ENCODE results near the gene CYB5R3. TPM values are rescaled to one million over a fixed set of nuclear protein-coding genes. Genes with fewer than 3 reads are reported as not detected.

CYB5R3 gene
- polyA plus RNA-seq, 1 of the 3 experiments (the other 2 are of a cell fraction) = 106 TPM

- no peak overlapping the region for H3K4me3 ChIP-seq (ENCODE audit: low read depth in 2 of 2, low read length in 1 of 2)
- H3K4me2 ChIP-seq = no peak overlapping the region
- H3K9me3 ChIP-seq = no peaks in the 10 kb centered on the region
- POLR2A ChIA-PET = no interaction called here
- no peaks in the 10 kb centered on the region for H3F3A ChIP-seq (replicated peaks; ENCODE audit: insufficient read depth)
- TF ChIP-seq POLR2AphosphoS5 (IDR thresholded peaks at IDR 0.05; ENCODE audit: low read depth, low read length) = no peak
- peaks cover 0 to 6% of the 10 kb centered on the region in 2 experiments for H3K36me3 ChIP-seq (replicated peaks in 1 of 2; ENCODE audit: control insufficient read depth in 1 of 2, insufficient read depth in 2 of 2, low read length in 1 of 2)
- 100% methylated on average over 3 of the region's 9 CpGs for WGBS (ENCODE audit: low lambda C conversion rate)
- H3K9me2 ChIP-seq = no peaks in the 10 kb centered on the region
- CTCF ChIA-PET = no interaction called here
- H2AFZ ChIP-seq (ENCODE audit: low read depth) = no peak overlapping the region
- no peak for DNase-seq
- no peaks in the 10 kb centered on the region for H4K20me1 ChIP-seq (ENCODE audit: insufficient read depth)
- no peaks in the 10 kb centered on the region for H3K4me1 ChIP-seq (ENCODE audit: control insufficient read depth in 1 of 2, insufficient read depth in 2 of 2, low read depth in 1 of 2, low read length in 1 of 2)
- no peaks in the 10 kb centered on the region for H3K27me3 ChIP-seq (ENCODE audit: insufficient read depth)
- H3K27ac ChIP-seq (ENCODE audit: low read depth in 2 of 2, low read length in 1 of 2) = no peak overlapping the region
- H3K79me2 ChIP-seq (ENCODE audit: insufficient read depth) = peaks cover 5% of the 10 kb centered on the region; the same call in 1 of the 2 replicates
- no peak overlapping the region for H3K9ac ChIP-seq
Measured at GRCh38 chr22:42627981-42628380, 21.2 kb downstream of the CYB5R3 start.

GRCh38 chr22:42626951-42627625 lies 22.1 kb downstream of the CYB5R3 start:
- peaks cover 0 to 6% of the 10 kb centered on the region in 2 experiments for H3K36me3 ChIP-seq (replicated peaks in 1 of 2; ENCODE audit: control insufficient read depth in 1 of 2, insufficient read depth in 2 of 2, low read length in 1 of 2)
- POLR2A ChIA-PET = interaction anchor here (1.4 kb wide), 1 partner anchor 12 kb away, joined by 6 read pairs; the partner anchor contains the start of gene POLDIP3
- CTCF ChIA-PET = no interaction called here
- H3K9me3 ChIP-seq = no peaks in the 10 kb centered on the region
- no peaks in the 10 kb centered on the region for H4K20me1 ChIP-seq (ENCODE audit: insufficient read depth)
- H3K9ac ChIP-seq = no peak overlapping the region
- H3K9me2 ChIP-seq = no peaks in the 10 kb centered on the region
- TF ChIP-seq CTCF (IDR thresholded peaks at IDR 0.05) (no peak), NFIC (IDR thresholded peaks at IDR 0.05; ENCODE audit: borderline replicate concordance) (no peak), ELF1 (IDR thresholded peaks at IDR 0.05) (no peak), JUND (IDR thresholded peaks at IDR 0.05) (no peak), TEAD4 (IDR thresholded peaks at IDR 0.05; ENCODE audit: borderline replicate concordance, insufficient read depth) (no peak), PBX3 (IDR thresholded peaks at IDR 0.05) (no peak), CHD2 (IDR thresholded peaks at IDR 0.05; ENCODE audit: low read length, partially characterized antibody) (no peak), REST (IDR thresholded peaks at IDR 0.05; ENCODE audit: low read depth, low read length) (no peak), MAX (IDR thresholded peaks at IDR 0.05; ENCODE audit: low read depth) (no peak)
- H3K27ac ChIP-seq (ENCODE audit: low read depth in 2 of 2, low read length in 1 of 2) = no peak overlapping the region
- DNase-seq = no peak
- no peak overlapping the region for H3K4me3 ChIP-seq (ENCODE audit: low read depth in 2 of 2, low read length in 1 of 2)
- no peak overlapping the region for H3K4me2 ChIP-seq
- H3K4me1 ChIP-seq (ENCODE audit: control insufficient read depth in 1 of 2, insufficient read depth in 2 of 2, low read depth in 1 of 2, low read length in 1 of 2) = no peaks in the 10 kb centered on the region
- no CpG with 5 or more reads among the region's 25 CpGs for WGBS (ENCODE audit: low lambda C conversion rate)
- H3F3A ChIP-seq (replicated peaks; ENCODE audit: insufficient read depth) = no peaks in the 10 kb centered on the region
- no peak overlapping the region for H2AFZ ChIP-seq (ENCODE audit: low read depth)
- H3K27me3 ChIP-seq (ENCODE audit: insufficient read depth) = no peaks in the 10 kb centered on the region
- no peaks in the 10 kb centered on the region; the same call in 1 of the 2 replicates for H3K79me2 ChIP-seq (ENCODE audit: insufficient read depth)

Measured in SK-N-SH (cell line).